Activated CD8-positive, alpha-beta T cell treated with anti-CD3 and anti-CD28 coated beads for 36 hours (primary cell): Measurements from ENCODE around the gene KCTD7. TPM values are rescaled to one million over a fixed set of nuclear protein-coding genes. Genes with fewer than 3 reads are reported as not detected.
"Not testable (repeated sequence)": the region's sequence is repeated elsewhere in the genome, so short reads cannot be mapped to it uniquely, and the experiment has no call there.

Experiments
- ATAC-seq: fragments of 200-7000 bp; cut with Tn5 transposase; one replicate; pipeline ENCODE4 v1.10.0; 2021; ENCODE audit warnings: mild to moderate bottlenecking, moderate library complexity
- CTCF ChIA-PET: fragments of 350-600 bp; sonication (Branson Sonifier 250); formaldehyde crosslinking; loops from one replicate; lab custom pipeline; 2021; ENCODE audit warnings: antibody characterized with exemption; lab: Charles Lee
- POLR2A ChIA-PET: fragments of 350-600 bp; sonication (Branson Sonifier 250); formaldehyde crosslinking; loops from one replicate; lab custom pipeline; 2021; ENCODE audit warnings: antibody characterized with exemption; lab: Charles Lee
- DNase-seq: peaks from one replicate; pipeline ENCODE4 v3.0.0-alpha.2; 2020
- H3K27ac Mint-ChIP-seq: one replicate; pipeline ENCODE4 v1.8.0; 2021; ENCODE audit warnings: mild to moderate bottlenecking, mixed read lengths
- H3K27me3 Mint-ChIP-seq: one replicate; pipeline ENCODE4 v1.8.0; 2021; ENCODE audit warnings: mixed read lengths
- H3K36me3 Mint-ChIP-seq: one replicate; pipeline ENCODE4 v1.8.0; 2021; ENCODE audit warnings: low read depth, mixed read lengths
- H3K4me1 Mint-ChIP-seq: one replicate; pipeline ENCODE4 v1.8.0; 2021; ENCODE audit warnings: low read depth, mixed read lengths
- H3K4me3 Mint-ChIP-seq: one replicate; pipeline ENCODE4 v1.8.0; 2021; ENCODE audit warnings: mild to moderate bottlenecking, moderate library complexity, mixed read lengths
- H3K9me3 Mint-ChIP-seq: one replicate; pipeline ENCODE4 v1.8.0; 2021; ENCODE audit warnings: mixed read lengths
- intact Hi-C: fragments of 100-400 bp; cut with micrococcal nuclease; formaldehyde crosslinking; loops from one replicate; pipeline ENCODE4 v1.10.0; 2022
- total RNA-seq, 2 experiments: library from RNA; stranded (reverse); gene quantifications; one replicate each; pipeline ENCODE4 v1.2.3, GENCODE V29; 2021
- TF ChIP-seq, protein P1 (sequence below): fragments of 200-600 bp; IDR thresholded peaks from one replicate; pipeline ENCODE4 v1.8.0; 2022; ENCODE audit warnings: antibody characterized with exemption, mild to moderate bottlenecking

The KCTD7 gene
- total RNA-seq, 2 experiments from 2014 or later, result 4.8 to 5.4 TPM

- ChIA-PET POLR2A (no interaction called here), CTCF (no interaction called here)
- Mint-ChIP-seq H3K36me3 (peaks cover 4% of the 10 kb centered on the region), H3K4me1 (peaks cover 10% of the 10 kb centered on the region), H3K9me3 (peaks cover 6% of the 10 kb centered on the region), H3K4me3 (no peak overlapping the region), H3K27ac (no peak overlapping the region), H3K27me3 (no peaks in the 10 kb centered on the region)
- TF ChIP-seq, protein P1, sequence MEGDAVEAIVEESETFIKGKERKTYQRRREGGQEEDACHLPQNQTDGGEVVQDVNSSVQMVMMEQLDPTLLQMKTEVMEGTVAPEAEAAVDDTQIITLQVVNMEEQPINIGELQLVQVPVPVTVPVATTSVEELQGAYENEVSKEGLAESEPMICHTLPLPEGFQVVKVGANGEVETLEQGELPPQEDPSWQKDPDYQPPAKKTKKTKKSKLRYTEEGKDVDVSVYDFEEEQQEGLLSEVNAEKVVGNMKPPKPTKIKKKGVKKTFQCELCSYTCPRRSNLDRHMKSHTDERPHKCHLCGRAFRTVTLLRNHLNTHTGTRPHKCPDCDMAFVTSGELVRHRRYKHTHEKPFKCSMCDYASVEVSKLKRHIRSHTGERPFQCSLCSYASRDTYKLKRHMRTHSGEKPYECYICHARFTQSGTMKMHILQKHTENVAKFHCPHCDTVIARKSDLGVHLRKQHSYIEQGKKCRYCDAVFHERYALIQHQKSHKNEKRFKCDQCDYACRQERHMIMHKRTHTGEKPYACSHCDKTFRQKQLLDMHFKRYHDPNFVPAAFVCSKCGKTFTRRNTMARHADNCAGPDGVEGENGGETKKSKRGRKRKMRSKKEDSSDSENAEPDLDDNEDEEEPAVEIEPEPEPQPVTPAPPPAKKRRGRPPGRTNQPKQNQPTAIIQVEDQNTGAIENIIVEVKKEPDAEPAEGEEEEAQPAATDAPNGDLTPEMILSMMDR, result no peak
- intact Hi-C loops, result no loop called here
- DNase-seq (no peak), ATAC-seq (no peak)
These were observed 58.5 kb downstream of the KCTD7 start for GRCh38 chr7:66687186-66687585.

DNA sequence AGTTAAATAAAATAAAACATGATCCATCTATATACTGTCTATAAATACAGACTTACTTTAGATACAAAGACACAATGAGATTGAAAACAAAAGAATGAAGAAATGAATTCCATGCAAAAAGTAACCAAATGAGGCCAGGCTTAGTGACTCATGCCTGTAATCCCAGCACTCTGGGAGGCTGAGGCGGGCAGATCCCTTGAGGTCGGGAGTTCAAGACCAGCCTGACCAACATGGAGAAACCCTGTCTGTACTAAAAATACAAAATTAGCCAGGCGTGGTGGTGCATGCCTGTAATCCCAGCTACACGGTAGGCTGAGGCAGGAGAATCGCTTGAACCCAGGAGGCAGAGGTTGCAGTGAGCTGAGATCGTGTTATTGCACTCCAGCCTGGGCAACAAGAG, 59.0 kb downstream of the KCTD7 start:
- POLR2A ChIA-PET, H3K4me3 Mint-ChIP-seq, CTCF ChIA-PET, H3K27ac Mint-ChIP-seq, H3K27me3 Mint-ChIP-seq, H3K9me3 Mint-ChIP-seq, intact Hi-C loops, ATAC-seq, H3K36me3 Mint-ChIP-seq, DNase-seq: not testable (repeated sequence)
- H3K4me1 Mint-ChIP-seq, result peaks cover 10% of the 10 kb centered on the region

GRCh38 chr7:66689081-66689480, 60.4 kb downstream of the KCTD7 start:
- intact Hi-C loops, result no loop called here
- Mint-ChIP-seq H3K36me3 (peaks cover 4% of the 10 kb centered on the region), H3K27me3 (no peaks in the 10 kb centered on the region), H3K4me1 (no peaks in the 10 kb centered on the region), H3K27ac (no peak overlapping the region), H3K9me3 (peaks cover 6% of the 10 kb centered on the region), H3K4me3 (no peak overlapping the region)
- TF ChIP-seq, protein P1, result no peak
- CTCF ChIA-PET, result no interaction called here
- POLR2A ChIA-PET, result no interaction called here
- DNase-seq (no peak), ATAC-seq (no peak)

DNA sequence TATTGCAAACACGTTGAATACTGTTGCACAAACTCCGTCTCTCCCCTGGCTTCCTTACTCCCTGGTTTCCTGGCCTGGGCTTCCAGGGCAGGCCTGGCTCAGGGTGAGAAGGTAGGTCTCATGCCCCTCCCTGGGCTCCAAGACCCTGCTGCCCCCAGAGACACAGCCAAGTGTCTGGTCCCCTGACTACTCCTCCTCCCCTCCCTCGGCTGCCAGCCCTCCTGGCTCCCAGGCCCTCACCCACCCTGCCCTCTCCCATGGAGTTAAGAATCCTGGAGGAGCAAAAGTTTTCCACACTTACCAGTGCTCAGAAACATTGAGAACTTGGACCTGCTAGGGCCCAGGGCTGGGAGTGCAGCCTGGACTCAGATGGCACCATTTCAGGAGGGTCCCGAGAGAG, 64.7 kb downstream of the KCTD7 start:
- intact Hi-C loops, result no loop called here
- ChIA-PET POLR2A (no interaction called here), CTCF (no interaction called here)
- Mint-ChIP-seq H3K9me3 (no peaks in the 10 kb centered on the region), H3K27ac (no peak overlapping the region), H3K36me3 (peaks cover 2% of the 10 kb centered on the region), H3K4me3 (no peak overlapping the region), H3K4me1 (no peaks in the 10 kb centered on the region), H3K27me3 (no peaks in the 10 kb centered on the region)
- TF ChIP-seq, protein P1, result no peak
- ATAC-seq, result no peak
- no peak for DNase-seq

Other genes starting within 250 kb of the KCTD7 start
- gene RABGEF1, start 111.9 kb downstream of the KCTD7 start, total RNA-seq, result 10 to 100 TPM; 17.5 to 19.2 TPM